ENCODE data around the gene CMSS1.

DNA sequence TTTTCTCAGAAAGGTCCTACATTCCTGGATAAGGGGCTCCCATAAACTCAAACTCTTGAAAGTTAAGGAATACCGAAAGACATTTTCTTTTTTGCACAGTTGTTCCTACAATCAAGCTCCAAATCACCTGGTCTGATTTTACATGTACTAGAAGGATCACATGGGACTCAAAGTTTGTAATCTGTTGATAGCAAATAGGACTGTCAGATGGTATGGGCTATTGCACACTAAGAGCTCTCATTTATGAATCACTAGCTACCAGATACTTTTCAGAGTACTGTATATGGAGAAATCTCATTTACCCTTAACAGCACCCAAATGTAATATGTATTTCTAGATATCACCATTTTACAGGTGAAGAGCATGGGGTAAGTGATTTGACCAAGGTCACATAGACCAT is 49.5 kb upstream of the CMSS1 start:
- no peak for TF ChIP-seq POLR2A (IDR thresholded peaks at IDR 0.05)
- TF ChIP-seq, protein P1, sequence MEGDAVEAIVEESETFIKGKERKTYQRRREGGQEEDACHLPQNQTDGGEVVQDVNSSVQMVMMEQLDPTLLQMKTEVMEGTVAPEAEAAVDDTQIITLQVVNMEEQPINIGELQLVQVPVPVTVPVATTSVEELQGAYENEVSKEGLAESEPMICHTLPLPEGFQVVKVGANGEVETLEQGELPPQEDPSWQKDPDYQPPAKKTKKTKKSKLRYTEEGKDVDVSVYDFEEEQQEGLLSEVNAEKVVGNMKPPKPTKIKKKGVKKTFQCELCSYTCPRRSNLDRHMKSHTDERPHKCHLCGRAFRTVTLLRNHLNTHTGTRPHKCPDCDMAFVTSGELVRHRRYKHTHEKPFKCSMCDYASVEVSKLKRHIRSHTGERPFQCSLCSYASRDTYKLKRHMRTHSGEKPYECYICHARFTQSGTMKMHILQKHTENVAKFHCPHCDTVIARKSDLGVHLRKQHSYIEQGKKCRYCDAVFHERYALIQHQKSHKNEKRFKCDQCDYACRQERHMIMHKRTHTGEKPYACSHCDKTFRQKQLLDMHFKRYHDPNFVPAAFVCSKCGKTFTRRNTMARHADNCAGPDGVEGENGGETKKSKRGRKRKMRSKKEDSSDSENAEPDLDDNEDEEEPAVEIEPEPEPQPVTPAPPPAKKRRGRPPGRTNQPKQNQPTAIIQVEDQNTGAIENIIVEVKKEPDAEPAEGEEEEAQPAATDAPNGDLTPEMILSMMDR (IDR thresholded peaks at IDR 0.05) = no peak
